ENCODE data around the gene GREB1.

Gene GREB1

GRCh38 chr2:11667194-11667593 is 133.3 kb downstream of the GREB1 start:
- no peak for DNase-seq

GRCh38 chr2:11667866-11668637 is 134.2 kb downstream of the GREB1 start:
- DNase-seq = no peak

GRCh38 chr2:11669454-11670291 is 135.8 kb downstream of the GREB1 start, which contains the start of gene NTSR2:
Gene NTSR2 (minus strand): TSS chr2:11670195. CDS start chr2:11670129, 66 bp downstream.
- peak; percentile 32 to 48 for DNase-seq

- DNase-seq = no peak
Measured at GRCh38 chr2:11672407-11672806, 138.6 kb downstream of the GREB1 start.

- no peak for DNase-seq
Measured at GRCh38 chr2:11674983-11675382, 141.1 kb downstream of the GREB1 start.

GRCh38 chr2:11675423-11676112 is 141.7 kb downstream of the GREB1 start:
- no peak for DNase-seq

GRCh38 chr2:11676640-11677039 is 142.8 kb downstream of the GREB1 start:
- no peak for DNase-seq

- DNase-seq = peak in 1 of 2 donors; percentile 16
Measured at GRCh38 chr2:11677136-11678055, 143.6 kb downstream of the GREB1 start.

- DNase-seq = no peak
Measured at GRCh38 chr2:11678306-11678960, 144.6 kb downstream of the GREB1 start.

- no peak for DNase-seq
Measured at GRCh38 chr2:11679016-11679415, 145.2 kb downstream of the GREB1 start.

GRCh38 chr2:11679486-11680181 is 145.8 kb downstream of the GREB1 start:
- no peak for DNase-seq

GRCh38 chr2:11680182-11680900 is 146.5 kb downstream of the GREB1 start:
- no peak for DNase-seq

- no peak for DNase-seq
Measured at GRCh38 chr2:11680901-11681721, 147.3 kb downstream of the GREB1 start.

GRCh38 chr2:11681722-11682589 is 148.1 kb downstream of the GREB1 start:
- peak in 1 of 2 donors; percentile 9 for DNase-seq

- no peak for DNase-seq
Measured at GRCh38 chr2:11682590-11682915, 148.7 kb downstream of the GREB1 start.

GRCh38 chr2:11683476-11683875 is 149.6 kb downstream of the GREB1 start:
- DNase-seq = no peak

GRCh38 chr2:11683966-11684365 is 150.1 kb downstream of the GREB1 start:
- DNase-seq = no peak

- no peak for DNase-seq
Measured at GRCh38 chr2:11684894-11685460, 151.1 kb downstream of the GREB1 start.
